ENCODE measurements around the gene CFAP20.

DNA sequence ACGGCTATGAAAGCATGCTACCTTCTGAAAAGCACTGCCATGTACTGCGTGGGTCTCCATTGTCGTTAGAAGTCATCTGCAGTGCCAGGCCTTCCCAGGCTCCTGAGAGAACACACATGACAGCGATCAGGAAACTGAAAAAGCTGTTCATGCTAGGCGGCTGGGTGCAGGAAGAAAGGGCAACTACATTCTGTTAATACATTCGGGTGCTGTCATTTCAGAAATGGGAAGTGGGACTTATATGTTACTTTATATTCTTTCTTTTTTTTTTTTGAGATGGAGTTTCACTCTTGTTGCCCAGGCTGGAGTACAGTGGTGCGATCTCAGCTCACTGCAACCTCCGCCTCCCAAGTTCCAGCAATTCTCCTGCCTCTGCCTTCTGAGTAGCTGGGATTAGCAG is 19.9 kb downstream of the CFAP20 start:
- TF ChIP-seq SP1 (IDR thresholded peaks at IDR 0.05) = no peak
- no peak for TF ChIP-seq FOXM1 (IDR thresholded peaks at IDR 0.05; ENCODE audit: borderline replicate concordance)
- no peak for TF ChIP-seq ARNT (IDR thresholded peaks at IDR 0.05)
- no peak for TF ChIP-seq NFRKB (IDR thresholded peaks at IDR 0.05)
- TF ChIP-seq ZNF384 (IDR thresholded peaks at IDR 0.05) = no peak
- TF ChIP-seq HDGF (IDR thresholded peaks at IDR 0.05; ENCODE audit: borderline replicate concordance) = no peak
- TF ChIP-seq ELF4 (IDR thresholded peaks at IDR 0.05) = no peak
- no peak for TF ChIP-seq SUZ12 (IDR thresholded peaks at IDR 0.05)
- TF ChIP-seq CTBP1 (IDR thresholded peaks at IDR 0.05; ENCODE audit: borderline replicate concordance) = no peak
